Measurements from ENCODE around the gene TNPO3. TPM values are rescaled to one million over a fixed set of nuclear protein-coding genes. Genes with fewer than 3 reads are reported as not detected.

The TNPO3 gene
- polyA plus RNA-seq, 1 donor from 2014 or later, result 47.7 TPM

DNA sequence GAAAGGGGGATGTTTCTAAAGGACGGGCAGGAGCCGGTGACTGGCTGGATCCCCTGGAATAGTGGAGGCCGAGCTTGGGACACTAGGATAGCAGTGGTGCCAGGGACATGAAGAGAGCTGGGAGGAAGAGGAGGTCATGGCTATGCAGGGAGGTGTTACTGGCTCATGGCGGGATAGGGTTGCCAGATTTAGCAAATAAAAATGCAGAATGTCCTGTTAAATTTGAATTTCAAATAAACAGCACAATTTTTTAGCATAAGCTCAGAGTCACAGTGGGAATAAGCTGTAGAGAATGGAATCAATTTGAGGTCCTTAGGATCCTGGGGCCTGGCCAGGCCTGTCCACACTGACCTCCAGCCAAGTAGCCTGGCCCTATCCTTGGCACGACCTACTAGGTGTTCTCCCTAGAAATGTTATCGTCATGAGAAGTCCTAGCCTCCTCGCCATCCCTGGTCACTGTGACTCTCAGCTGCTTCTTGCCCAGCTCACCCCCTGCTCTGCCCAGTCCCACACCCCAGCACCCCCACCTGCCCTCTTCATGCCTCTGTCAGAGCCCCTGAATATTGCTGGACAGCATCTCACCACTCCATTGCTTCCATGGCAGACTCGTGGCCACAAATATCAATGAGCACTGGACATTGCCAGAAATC is 136.8 kb downstream of the TNPO3 start:
- no peak overlapping the region for H3K9ac ChIP-seq (ENCODE audit: low read length)
- no peak overlapping the region for H3K4me2 ChIP-seq (ENCODE audit: low read length)
- H3K9me3 ChIP-seq (ENCODE audit: low read length), result no peaks in the 10 kb centered on the region
- no peaks in the 10 kb centered on the region for H3F3A ChIP-seq (ENCODE audit: insufficient read depth, low read length, poor library complexity, severe bottlenecking)
- H3K4me3 ChIP-seq (ENCODE audit: low read length), result no peak overlapping the region
- H3K27ac ChIP-seq (ENCODE audit: low read length), result no peak overlapping the region
- H3K79me2 ChIP-seq (replicated peaks; ENCODE audit: insufficient read depth, low read length), result no peaks in the 10 kb centered on the region
- TF ChIP-seq EZH2 (IDR thresholded peaks at IDR 0.05; ENCODE audit: borderline replicate concordance, insufficient read depth, low read length, poor library complexity, severe bottlenecking), result no peak
- TF ChIP-seq RAD21 (conservative IDR thresholded peaks at IDR 0.05), result no peak
- TF ChIP-seq, protein P1, sequence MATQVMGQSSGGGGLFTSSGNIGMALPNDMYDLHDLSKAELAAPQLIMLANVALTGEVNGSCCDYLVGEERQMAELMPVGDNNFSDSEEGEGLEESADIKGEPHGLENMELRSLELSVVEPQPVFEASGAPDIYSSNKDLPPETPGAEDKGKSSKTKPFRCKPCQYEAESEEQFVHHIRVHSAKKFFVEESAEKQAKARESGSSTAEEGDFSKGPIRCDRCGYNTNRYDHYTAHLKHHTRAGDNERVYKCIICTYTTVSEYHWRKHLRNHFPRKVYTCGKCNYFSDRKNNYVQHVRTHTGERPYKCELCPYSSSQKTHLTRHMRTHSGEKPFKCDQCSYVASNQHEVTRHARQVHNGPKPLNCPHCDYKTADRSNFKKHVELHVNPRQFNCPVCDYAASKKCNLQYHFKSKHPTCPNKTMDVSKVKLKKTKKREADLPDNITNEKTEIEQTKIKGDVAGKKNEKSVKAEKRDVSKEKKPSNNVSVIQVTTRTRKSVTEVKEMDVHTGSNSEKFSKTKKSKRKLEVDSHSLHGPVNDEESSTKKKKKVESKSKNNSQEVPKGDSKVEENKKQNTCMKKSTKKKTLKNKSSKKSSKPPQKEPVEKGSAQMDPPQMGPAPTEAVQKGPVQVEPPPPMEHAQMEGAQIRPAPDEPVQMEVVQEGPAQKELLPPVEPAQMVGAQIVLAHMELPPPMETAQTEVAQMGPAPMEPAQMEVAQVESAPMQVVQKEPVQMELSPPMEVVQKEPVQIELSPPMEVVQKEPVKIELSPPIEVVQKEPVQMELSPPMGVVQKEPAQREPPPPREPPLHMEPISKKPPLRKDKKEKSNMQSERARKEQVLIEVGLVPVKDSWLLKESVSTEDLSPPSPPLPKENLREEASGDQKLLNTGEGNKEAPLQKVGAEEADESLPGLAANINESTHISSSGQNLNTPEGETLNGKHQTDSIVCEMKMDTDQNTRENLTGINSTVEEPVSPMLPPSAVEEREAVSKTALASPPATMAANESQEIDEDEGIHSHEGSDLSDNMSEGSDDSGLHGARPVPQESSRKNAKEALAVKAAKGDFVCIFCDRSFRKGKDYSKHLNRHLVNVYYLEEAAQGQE (IDR thresholded peaks at IDR 0.05; ENCODE audit: borderline replicate concordance), result no peak
- no peak for TF ChIP-seq SMC3 (conservative IDR thresholded peaks at IDR 0.05; ENCODE audit: poor library complexity)
- TF ChIP-seq CTCF (IDR thresholded peaks at IDR 0.05; ENCODE audit: poor library complexity, severe bottlenecking), result no peak
- no peak for TF ChIP-seq MXI1 (conservative IDR thresholded peaks at IDR 0.05; ENCODE audit: poor library complexity, severe bottlenecking)
- TF ChIP-seq TAF1 (IDR thresholded peaks at IDR 0.05; ENCODE audit: low read depth), result no peak
- no peak for TF ChIP-seq EP300 (conservative IDR thresholded peaks at IDR 0.05; ENCODE audit: poor library complexity, severe bottlenecking)
- no peak for TF ChIP-seq POLR2AphosphoS5 (IDR thresholded peaks at IDR 0.05)
- peaks cover 31% of the 10 kb centered on the region for H3K27me3 ChIP-seq (ENCODE audit: insufficient read depth, low read depth, low read length)
- H2AFZ ChIP-seq (ENCODE audit: low read depth, low read length), result no peak overlapping the region
- no peaks in the 10 kb centered on the region for H3K36me3 ChIP-seq (ENCODE audit: insufficient read depth, low read length)
- H3K9me2 ChIP-seq (ENCODE audit: insufficient read depth, low read length), result no peaks in the 10 kb centered on the region
- H4K20me1 ChIP-seq (ENCODE audit: insufficient read depth), result no peaks in the 10 kb centered on the region

- Histone ChIP-seq H3K4me3 (ENCODE audit: low read length) (no peak overlapping the region), H3K36me3 (ENCODE audit: insufficient read depth, low read length) (no peaks in the 10 kb centered on the region), H3K79me2 (replicated peaks; ENCODE audit: insufficient read depth, low read length) (no peaks in the 10 kb centered on the region), H3F3A (ENCODE audit: insufficient read depth, low read length, poor library complexity, severe bottlenecking) (no peaks in the 10 kb centered on the region), H3K9me3 (ENCODE audit: low read length) (no peaks in the 10 kb centered on the region), H4K20me1 (ENCODE audit: insufficient read depth) (no peaks in the 10 kb centered on the region), H3K27ac (ENCODE audit: low read length) (no peak overlapping the region), H3K4me2 (ENCODE audit: low read length) (no peak overlapping the region), H2AFZ (ENCODE audit: low read depth, low read length) (no peak overlapping the region), H3K9ac (ENCODE audit: low read length) (no peak overlapping the region), H3K27me3 (ENCODE audit: insufficient read depth, low read depth, low read length) (peaks cover 31% of the 10 kb centered on the region), H3K9me2 (ENCODE audit: insufficient read depth, low read length) (no peaks in the 10 kb centered on the region)
- no peak for TF ChIP-seq TAF1 (IDR thresholded peaks at IDR 0.05; ENCODE audit: low read depth)
- TF ChIP-seq MXI1 (conservative IDR thresholded peaks at IDR 0.05; ENCODE audit: poor library complexity, severe bottlenecking), result no peak
- TF ChIP-seq RAD21 (conservative IDR thresholded peaks at IDR 0.05), result no peak
- TF ChIP-seq CTCF (IDR thresholded peaks at IDR 0.05; ENCODE audit: poor library complexity, severe bottlenecking), result no peak
- TF ChIP-seq EP300 (conservative IDR thresholded peaks at IDR 0.05; ENCODE audit: poor library complexity, severe bottlenecking), result no peak
- no peak for TF ChIP-seq SMC3 (conservative IDR thresholded peaks at IDR 0.05; ENCODE audit: poor library complexity)
- TF ChIP-seq POLR2AphosphoS5 (IDR thresholded peaks at IDR 0.05), result no peak
- TF ChIP-seq, protein P1 (IDR thresholded peaks at IDR 0.05; ENCODE audit: borderline replicate concordance), result no peak
- TF ChIP-seq EZH2 (IDR thresholded peaks at IDR 0.05; ENCODE audit: borderline replicate concordance, insufficient read depth, low read length, poor library complexity, severe bottlenecking), result no peak
These were observed 137.8 kb downstream of the TNPO3 start for GRCh38 chr7:128917122-128917521.

All from neural cell (in vitro differentiated cells).